MM.1S (cell line): ENCODE data around the gene ADAM8.

Source experiments
- DNase-seq: peaks from one replicate; pipeline ENCODE4 v3.0.0-alpha.2; 2015
- H2AFZ ChIP-seq: fragments of 300-600 bp; sonication (generic); 2 replicates; pipeline ENCODE4 v1.6.0; 2016; ENCODE audit warnings: antibody characterized with exemption, low read length
- H3F3A ChIP-seq: fragments of 300-600 bp; sonication (generic); 2 replicates; pipeline ENCODE4 v1.6.1; 2016; ENCODE audit warnings: mild to moderate bottlenecking, antibody characterized with exemption, low read length, moderate library complexity, mixed read lengths; ENCODE audit not compliant: insufficient read depth
- H3K27ac ChIP-seq: fragments of 300-600 bp; sonication (generic); 2 replicates; pipeline ENCODE4 v1.5.1; 2016; ENCODE audit warnings: mild to moderate bottlenecking, low read length
- H3K27me3 ChIP-seq: fragments of 300-600 bp; sonication (generic); replicated peaks from 2 replicates; pipeline ENCODE4 v1.6.0; 2016; ENCODE audit warnings: low read length; ENCODE audit not compliant: insufficient read depth
- H3K36me3 ChIP-seq: fragments of 300-600 bp; sonication (generic); replicated peaks from 2 replicates; pipeline ENCODE4 v1.6.1; 2016; ENCODE audit warnings: mild to moderate bottlenecking, low read length, mixed read lengths; ENCODE audit not compliant: insufficient read depth
- H3K4me1 ChIP-seq: fragments of 300-600 bp; sonication (generic); 2 replicates; pipeline ENCODE4 v1.6.1; 2016; ENCODE audit warnings: low read length, mixed read lengths
- H3K4me2 ChIP-seq: fragments of 300-600 bp; sonication (generic); 2 replicates; pipeline ENCODE4 v1.6.0; 2016; ENCODE audit warnings: low read depth, low read length
- H3K4me3 ChIP-seq: fragments of 300-600 bp; sonication (generic); 2 replicates; pipeline ENCODE4 v1.5.1; 2016; ENCODE audit warnings: low read length, mixed read lengths
- H3K79me2 ChIP-seq: fragments of 300-600 bp; sonication (generic); 2 replicates; pipeline ENCODE4 v1.6.1; 2016; ENCODE audit warnings: mixed run types, low read length, mixed read lengths
- H3K9ac ChIP-seq: fragments of 300-600 bp; sonication (generic); 2 replicates; pipeline ENCODE4 v1.6.1; 2016; ENCODE audit warnings: low read length, mixed read lengths
- H3K9me2 ChIP-seq: fragments of 300-600 bp; sonication (generic); replicated peaks from 2 replicates; pipeline ENCODE4 v1.6.1; 2016; ENCODE audit warnings: mild to moderate bottlenecking, low read length, mixed read lengths; ENCODE audit not compliant: insufficient read depth
- H3K9me3 ChIP-seq: fragments of 300-600 bp; sonication (generic); replicated peaks from 2 replicates; pipeline ENCODE4 v1.6.1; 2016; ENCODE audit warnings: mild to moderate bottlenecking, low read length, mixed read lengths; ENCODE audit not compliant: insufficient read depth
- H4K20me1 ChIP-seq: fragments of 300-600 bp; sonication (generic); 2 replicates; pipeline ENCODE4 v1.6.1; 2016; ENCODE audit warnings: mild to moderate bottlenecking, low read length, moderate library complexity, mixed read lengths; ENCODE audit not compliant: insufficient read depth
- CTCF ChIP-seq: fragments of 300-600 bp; sonication (generic); IDR thresholded peaks from 2 replicates; pipeline ENCODE4 v1.5.1; 2016; ENCODE audit warnings: antibody characterized with exemption, low read length, mixed read lengths
- EZH2 ChIP-seq: fragments of 300-600 bp; sonication (generic); optimal IDR thresholded peaks from 2 replicates; pipeline ENCODE3; 2017; ENCODE audit warnings: low read depth, mild to moderate bottlenecking, antibody characterized with exemption, low read length, mixed read lengths
- EZH2phosphoT487 ChIP-seq: fragments of 300-600 bp; sonication (generic); IDR thresholded peaks from 2 replicates; pipeline ENCODE4 v1.6.1; 2018; ENCODE audit warnings: antibody characterized with exemption, low read length

The ADAM8 gene

GRCh38 chr10:133306097-133306476 is 29.4 kb upstream of the ADAM8 start:
- no peak for TF ChIP-seq EZH2
- Histone ChIP-seq H3K79me2 (peaks cover 61% of the 10 kb centered on the region), H3K36me3 (no peaks in the 10 kb centered on the region), H3K9ac (no peak overlapping the region), H3K9me3 (no peaks in the 10 kb centered on the region), H3F3A (peaks cover 6% of the 10 kb centered on the region; the same call in 1 of the 2 replicates), H3K4me2 (no peak overlapping the region), H3K27me3 (no peaks in the 10 kb centered on the region), H4K20me1 (no peaks in the 10 kb centered on the region), H3K4me1 (peaks cover 10% of the 10 kb centered on the region), H2AFZ (no peak overlapping the region), H3K4me3 (no peak overlapping the region), H3K9me2 (no peaks in the 10 kb centered on the region), H3K27ac (no peak overlapping the region)
- no peak for DNase-seq

- peaks cover 4% of the 10 kb centered on the region; the same call in 1 of the 2 replicates for H3F3A ChIP-seq
- H3K4me2 ChIP-seq: no peak overlapping the region
- H3K79me2 ChIP-seq: peaks cover 57% of the 10 kb centered on the region
- H4K20me1 ChIP-seq: no peaks in the 10 kb centered on the region
- H3K27ac ChIP-seq: no peak overlapping the region
- H3K9me2 ChIP-seq: no peaks in the 10 kb centered on the region
- H3K36me3 ChIP-seq: no peaks in the 10 kb centered on the region; the same call in 1 of the 2 replicates
- H3K4me3 ChIP-seq: no peak overlapping the region
- peaks cover 5% of the 10 kb centered on the region; the same call in 1 of the 2 replicates for H3K4me1 ChIP-seq
- no peak overlapping the region for H2AFZ ChIP-seq
- H3K9ac ChIP-seq: no peak overlapping the region
- DNase-seq: no peak
- no peaks in the 10 kb centered on the region for H3K27me3 ChIP-seq
- TF ChIP-seq EZH2phosphoT487: no peak
- no peak for TF ChIP-seq EZH2
- TF ChIP-seq CTCF: no peak
- no peaks in the 10 kb centered on the region for H3K9me3 ChIP-seq
These were observed 26.5 kb upstream of the ADAM8 start for GRCh38 chr10:133303206-133303605.

GRCh38 chr10:133302230-133302629 is 25.6 kb upstream of the ADAM8 start:
- H3K79me2 ChIP-seq: peaks cover 47% of the 10 kb centered on the region
- peaks cover 5% of the 10 kb centered on the region; the same call in 1 of the 2 replicates for H3K4me1 ChIP-seq
- H3K9ac ChIP-seq: no peak overlapping the region
- DNase-seq: no peak
- no peaks in the 10 kb centered on the region for H3F3A ChIP-seq
- H3K4me2 ChIP-seq: no peak overlapping the region
- H2AFZ ChIP-seq: no peak overlapping the region
- H4K20me1 ChIP-seq: no peaks in the 10 kb centered on the region
- no peaks in the 10 kb centered on the region for H3K9me2 ChIP-seq
- no peaks in the 10 kb centered on the region for H3K9me3 ChIP-seq
- no peaks in the 10 kb centered on the region; the same call in 1 of the 2 replicates for H3K36me3 ChIP-seq
- H3K4me3 ChIP-seq: no peak overlapping the region
- H3K27me3 ChIP-seq: no peaks in the 10 kb centered on the region
- no peak overlapping the region for H3K27ac ChIP-seq
- TF ChIP-seq EZH2phosphoT487: no peak
- no peak for TF ChIP-seq EZH2
- no peak for TF ChIP-seq CTCF

GRCh38 chr10:133299738-133300137 is 23.1 kb upstream of the ADAM8 start:
- Histone ChIP-seq H3K79me2 (peaks cover 23% of the 10 kb centered on the region), H3K27ac (no peak overlapping the region), H3K27me3 (no peaks in the 10 kb centered on the region), H3K36me3 (no peaks in the 10 kb centered on the region; the same call in 1 of the 2 replicates), H3K4me2 (no peak overlapping the region), H3K9me2 (no peaks in the 10 kb centered on the region), H3K4me3 (no peak overlapping the region), H3F3A (no peaks in the 10 kb centered on the region), H3K9ac (no peak overlapping the region), H2AFZ (no peak overlapping the region), H4K20me1 (no peaks in the 10 kb centered on the region), H3K9me3 (no peaks in the 10 kb centered on the region), H3K4me1 (no peaks in the 10 kb centered on the region)
- TF ChIP-seq EZH2phosphoT487 (no peak), EZH2 (no peak), CTCF (no peak)
- DNase-seq: no peak
